Activated CD4-positive, alpha-beta memory T cell treated with anti-CD3 and anti-CD28 coated beads for 36 hours (primary cell): ENCODE results near the gene BSG. TPM values are rescaled to one million over a fixed set of nuclear protein-coding genes. Genes with fewer than 3 reads are reported as not detected.
"Not testable (repeated sequence)": the region's sequence is repeated elsewhere in the genome, so short reads cannot be mapped to it uniquely, and the experiment has no call there.

ENCODE experiments used
- CTCF ChIA-PET: fragments of 350-600 bp; sonication (Branson Sonifier 250); formaldehyde crosslinking; loops from one replicate; lab custom pipeline; 2021; ENCODE audit warnings: antibody characterized with exemption, inconsistent platforms; lab: Charles Lee
- POLR2A ChIA-PET: fragments of 350-600 bp; sonication (Branson Sonifier 250); formaldehyde crosslinking; loops from one replicate; lab custom pipeline; 2021; ENCODE audit warnings: antibody characterized with exemption; lab: Charles Lee
- DNase-seq: peaks from one replicate; pipeline ENCODE4 v3.0.0-alpha.2; 2020
- H3K27ac Mint-ChIP-seq: one replicate; pipeline ENCODE4 v1.8.0; 2021; ENCODE audit warnings: mixed read lengths
- H3K27me3 Mint-ChIP-seq: one replicate; pipeline ENCODE4 v1.8.0; 2021; ENCODE audit warnings: mixed read lengths
- H3K36me3 Mint-ChIP-seq: one replicate; pipeline ENCODE4 v1.8.0; 2021; ENCODE audit warnings: mixed read lengths
- H3K4me1 Mint-ChIP-seq: one replicate; pipeline ENCODE4 v1.8.0; 2021; ENCODE audit warnings: low read depth, mixed read lengths
- H3K4me3 Mint-ChIP-seq: one replicate; pipeline ENCODE4 v1.8.0; 2021; ENCODE audit warnings: mild to moderate bottlenecking, mixed read lengths
- H3K9me3 Mint-ChIP-seq: one replicate; pipeline ENCODE4 v1.8.0; 2021; ENCODE audit warnings: mixed read lengths
- intact Hi-C: fragments of 100-400 bp; cut with micrococcal nuclease; formaldehyde crosslinking; loops from one replicate; pipeline ENCODE4 v1.15.1; 2023
- total RNA-seq, 2 experiments: library from RNA; stranded (reverse); gene quantifications; one replicate each; pipeline ENCODE4 v1.2.3, GENCODE V29; 2021

The BSG gene
- total RNA-seq, 2 experiments from 2014 or later = 185 to 205 TPM

- CTCF ChIA-PET = no interaction called here
- Mint-ChIP-seq H3K4me1 (peaks cover 26% of the 10 kb centered on the region), H3K27ac (no peak overlapping the region), H3K27me3 (no peaks in the 10 kb centered on the region), H3K9me3 (no peaks in the 10 kb centered on the region), H3K4me3 (no peak overlapping the region), H3K36me3 (peaks cover 23% of the 10 kb centered on the region)
- POLR2A ChIA-PET = no interaction called here
- no peak for DNase-seq
- intact Hi-C loops = no loop called here
Observed at GRCh38 chr19:613732-614567, 41.6 kb downstream of the BSG start.

DNA sequence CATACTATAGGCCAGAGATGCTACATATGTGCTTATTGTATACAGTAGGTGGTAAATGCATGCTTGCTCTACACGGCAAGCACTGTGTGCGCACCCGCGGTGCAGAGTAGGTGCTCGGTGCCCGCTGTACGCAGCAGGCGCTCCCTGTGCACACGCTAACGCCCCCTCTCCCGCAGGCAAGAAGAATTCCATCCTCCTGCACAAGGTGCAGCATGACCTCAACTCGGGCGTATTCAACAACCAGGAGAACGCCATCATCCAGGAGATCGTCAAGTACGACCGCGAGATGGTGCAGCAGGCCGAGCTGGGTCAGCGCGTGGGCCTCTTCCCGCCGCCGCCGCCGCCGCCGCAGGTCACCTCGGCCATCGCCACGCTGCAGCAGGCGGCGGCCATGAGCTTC is 43.2 kb downstream of the BSG start:
- Mint-ChIP-seq H3K9me3 (no peaks in the 10 kb centered on the region), H3K27me3 (no peaks in the 10 kb centered on the region), H3K4me3 (no peak overlapping the region), H3K27ac (no peak overlapping the region), H3K36me3 (peaks cover 24% of the 10 kb centered on the region), H3K4me1 (peaks cover 24% of the 10 kb centered on the region)
- CTCF ChIA-PET = no interaction called here
- intact Hi-C loops = no loop called here
- POLR2A ChIA-PET = no interaction called here
- no peak for DNase-seq

DNA sequence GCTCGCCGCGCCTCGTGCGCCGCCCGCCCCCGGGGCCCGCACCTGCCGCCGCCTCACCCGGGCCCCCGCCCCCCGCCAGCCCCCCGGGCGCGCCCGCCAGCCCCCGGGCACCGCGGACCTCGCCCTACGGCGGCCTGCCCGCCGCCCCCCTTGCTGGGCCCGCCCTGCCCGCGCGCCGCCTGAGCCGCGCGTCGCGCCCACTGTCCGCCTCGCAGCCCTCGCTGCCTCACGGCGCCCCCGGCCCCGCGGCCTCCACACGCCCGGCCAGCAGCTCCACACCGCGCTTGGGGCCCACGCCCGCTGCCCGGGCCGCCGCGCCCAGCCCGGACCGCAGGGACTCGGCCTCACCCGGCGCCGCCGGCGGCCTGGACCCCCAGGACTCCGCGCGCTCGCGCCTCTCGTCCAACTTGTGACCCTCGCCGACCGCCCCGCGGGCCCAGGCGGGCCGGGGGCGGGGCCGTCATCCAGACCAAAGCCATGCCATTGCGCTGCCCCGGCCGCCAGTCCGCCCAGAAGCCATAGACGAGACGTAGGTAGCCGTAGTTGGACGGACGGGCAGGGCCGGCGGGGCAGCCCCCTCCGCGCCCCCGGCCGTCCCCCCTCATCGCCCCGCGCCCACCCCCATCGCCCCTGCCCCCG is 43.8 kb downstream of the BSG start:
- intact Hi-C loops = no loop called here
- ChIA-PET POLR2A (no interaction called here), CTCF (no interaction called here)
- Mint-ChIP-seq H3K27ac (no peak overlapping the region), H3K36me3 (peaks cover 24% of the 10 kb centered on the region), H3K9me3 (no peaks in the 10 kb centered on the region), H3K4me1 (peaks cover 20% of the 10 kb centered on the region), H3K27me3 (no peaks in the 10 kb centered on the region), H3K4me3 (no peak overlapping the region)
- DNase-seq = no peak

GRCh38 chr19:616747-617526 is 44.5 kb downstream of the BSG start:
- intact Hi-C loops = no loop called here
- POLR2A ChIA-PET = no interaction called here
- DNase-seq = peak; percentile 18
- Mint-ChIP-seq H3K27me3 (no peaks in the 10 kb centered on the region), H3K4me1 (peaks cover 14% of the 10 kb centered on the region), H3K9me3 (no peaks in the 10 kb centered on the region), H3K4me3 (no peak overlapping the region), H3K27ac (no peak overlapping the region), H3K36me3 (peaks cover 24% of the 10 kb centered on the region)
- CTCF ChIA-PET = no interaction called here

GRCh38 chr19:617551-618246 is 45.3 kb downstream of the BSG start:
- CTCF ChIA-PET = no interaction called here
- Mint-ChIP-seq H3K4me3 (no peak overlapping the region), H3K27me3 (no peaks in the 10 kb centered on the region), H3K36me3 (peaks cover 24% of the 10 kb centered on the region), H3K4me1 (peaks cover 8% of the 10 kb centered on the region), H3K27ac (no peak overlapping the region), H3K9me3 (no peaks in the 10 kb centered on the region)
- intact Hi-C loops = no loop called here
- no peak for DNase-seq
- POLR2A ChIA-PET = no interaction called here

GRCh38 chr19:618247-618619 is 45.8 kb downstream of the BSG start:
- intact Hi-C loops = no loop called here
- H3K4me3 Mint-ChIP-seq = no peak overlapping the region
- H3K4me1 Mint-ChIP-seq = peaks cover 3% of the 10 kb centered on the region
- H3K9me3 Mint-ChIP-seq = no peaks in the 10 kb centered on the region
- no peak overlapping the region for H3K27ac Mint-ChIP-seq
- H3K27me3 Mint-ChIP-seq = no peaks in the 10 kb centered on the region
- H3K36me3 Mint-ChIP-seq = peaks cover 21% of the 10 kb centered on the region
- DNase-seq = no peak
- CTCF ChIA-PET = no interaction called here
- POLR2A ChIA-PET = no interaction called here

DNA sequence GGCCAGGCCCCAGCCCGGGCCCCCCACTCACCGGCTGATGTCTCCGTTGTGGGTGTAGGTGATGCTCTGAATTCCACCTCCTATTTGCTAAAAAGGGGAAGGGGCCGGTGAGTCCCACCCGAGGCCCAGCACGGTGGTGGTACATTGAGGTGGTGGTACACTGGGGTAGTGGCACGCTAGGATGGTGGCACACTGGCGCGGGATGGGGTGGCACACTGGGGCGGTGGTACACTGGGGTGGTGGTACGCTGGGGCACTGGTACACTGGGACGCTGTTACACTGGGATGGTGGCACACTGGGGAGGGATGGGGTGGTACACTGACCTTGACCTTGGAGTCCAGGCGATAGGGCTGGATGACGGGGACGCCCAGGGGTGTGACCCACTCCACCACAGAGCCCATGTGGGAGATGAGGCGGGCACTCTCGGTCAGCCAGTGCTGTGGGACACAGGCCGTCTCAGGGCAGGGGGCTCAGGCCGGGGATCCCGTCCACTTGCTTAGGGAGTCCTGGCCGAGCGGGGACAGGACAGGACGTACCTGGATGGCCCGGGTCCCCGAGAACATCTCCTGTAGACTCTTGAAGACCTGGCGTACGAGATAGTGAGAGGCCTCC is 46.4 kb downstream of the BSG start:
- ChIA-PET CTCF (no interaction called here), POLR2A (no interaction called here)
- no peak overlapping the region for H3K27ac Mint-ChIP-seq
- DNase-seq = no peak
- H3K4me1 Mint-ChIP-seq = peaks cover 3% of the 10 kb centered on the region
- intact Hi-C loops = no loop called here
- H3K36me3 Mint-ChIP-seq = peaks cover 23% of the 10 kb centered on the region
- no peaks in the 10 kb centered on the region for H3K27me3 Mint-ChIP-seq
- no peak overlapping the region for H3K4me3 Mint-ChIP-seq
- H3K9me3 Mint-ChIP-seq = no peaks in the 10 kb centered on the region

- H3K36me3 Mint-ChIP-seq = peaks cover 21% of the 10 kb centered on the region
- H3K4me3 Mint-ChIP-seq = no peak overlapping the region
- intact Hi-C loops = no loop called here
- no peak overlapping the region for H3K27ac Mint-ChIP-seq
- peaks cover 3% of the 10 kb centered on the region for H3K4me1 Mint-ChIP-seq
- no peaks in the 10 kb centered on the region for H3K27me3 Mint-ChIP-seq
- DNase-seq = no peak
- H3K9me3 Mint-ChIP-seq = no peaks in the 10 kb centered on the region
- ChIA-PET CTCF (no interaction called here), POLR2A (no interaction called here)
Observed at GRCh38 chr19:619286-620002, 47.0 kb downstream of the BSG start.

- no peaks in the 10 kb centered on the region for H3K9me3 Mint-ChIP-seq
- ChIA-PET POLR2A (no interaction called here), CTCF (no interaction called here)
- H3K36me3 Mint-ChIP-seq = peaks cover 15% of the 10 kb centered on the region
- peaks cover 3% of the 10 kb centered on the region for H3K4me1 Mint-ChIP-seq
- H3K4me3 Mint-ChIP-seq = no peak overlapping the region
- no peaks in the 10 kb centered on the region for H3K27me3 Mint-ChIP-seq
- intact Hi-C loops = no loop called here
- DNase-seq = no peak
- H3K27ac Mint-ChIP-seq = no peak overlapping the region
Observed at GRCh38 chr19:620166-620862, 47.9 kb downstream of the BSG start.

DNA sequence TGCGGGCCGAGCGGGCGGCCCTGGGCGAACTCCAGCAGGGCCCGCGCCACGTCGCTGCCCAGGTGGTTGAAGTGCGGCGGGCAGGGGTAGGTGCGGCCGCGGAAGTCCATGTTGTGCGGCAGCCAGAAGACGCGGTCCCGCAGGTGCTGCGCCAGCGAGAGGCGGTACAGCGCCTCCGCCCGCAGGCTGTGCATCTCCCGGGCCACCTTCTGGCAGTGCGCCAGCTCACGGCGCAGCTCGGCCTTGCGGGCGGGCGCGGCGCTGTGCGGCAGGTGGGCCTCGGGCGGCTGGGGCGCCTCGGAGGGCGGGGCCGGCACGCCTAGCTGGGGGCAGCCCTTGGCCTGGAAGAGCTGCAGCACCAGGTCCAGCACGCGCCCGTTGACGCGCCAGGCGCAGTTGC is 48.8 kb downstream of the BSG start:
- H3K4me1 Mint-ChIP-seq, H3K27ac Mint-ChIP-seq, CTCF ChIA-PET, DNase-seq, H3K9me3 Mint-ChIP-seq, H3K27me3 Mint-ChIP-seq, H3K4me3 Mint-ChIP-seq, POLR2A ChIA-PET, intact Hi-C loops: not testable (repeated sequence)
- H3K36me3 Mint-ChIP-seq = peaks cover 13% of the 10 kb centered on the region

DNA sequence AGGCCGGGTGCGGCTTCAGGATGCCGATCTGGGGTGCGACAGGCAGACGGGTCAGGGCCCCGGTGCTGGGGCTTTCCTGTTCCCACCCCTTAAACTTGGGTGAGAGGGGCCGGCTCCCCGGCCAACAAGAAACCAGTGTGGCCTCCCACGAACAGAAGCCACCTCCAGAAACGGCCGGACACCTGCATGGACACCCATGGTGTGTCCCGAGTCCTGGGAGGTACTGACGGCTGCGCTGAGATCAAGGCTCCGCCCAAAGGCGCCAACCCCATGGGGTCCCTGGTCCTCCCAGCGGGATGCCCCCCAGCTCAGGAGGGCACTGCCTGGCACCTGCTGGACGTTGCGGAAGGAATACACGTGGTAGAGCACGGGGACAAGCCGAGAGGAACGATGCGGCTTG is 49.4 kb downstream of the BSG start:
- no peak overlapping the region for H3K4me3 Mint-ChIP-seq
- POLR2A ChIA-PET = no interaction called here

More for the DNA sequence above, 49.4 kb downstream of the BSG start:
- Mint-ChIP-seq H3K36me3 (peaks cover 14% of the 10 kb centered on the region), H3K27me3 (no peaks in the 10 kb centered on the region), H3K9me3 (no peaks in the 10 kb centered on the region), H3K27ac (no peak overlapping the region), H3K4me1 (no peaks in the 10 kb centered on the region)
- no peak for DNase-seq
- intact Hi-C loops = no loop called here
- CTCF ChIA-PET = no interaction called here
